HCT116 (cell line): ENCODE measurements around the gene SPA17. TPM values are rescaled to one million over a fixed set of nuclear protein-coding genes. Genes with fewer than 3 reads are reported as not detected.

Source experiments
- ATAC-seq: fragments of 200-7000 bp; cut with Tn5 transposase; 2 replicates; pipeline ENCODE4 v1.9.1; 2020; ENCODE audit warnings: mild to moderate bottlenecking, moderate library complexity
- BruUV-seq: library from RNA; stranded (reverse); fragments of 400-500 nt; replicated peaks from 2 replicates; lab custom pipeline; 2021; lab: Mats Ljungman, UMichigan
- CTCF ChIA-PET: fragments of 300-600 bp; sonication (Branson Sonifier 250); formaldehyde crosslinking; loops from one replicate; lab custom pipeline; 2021; ENCODE audit warnings: antibody characterized with exemption; lab: Charles Lee
- POLR2A ChIA-PET: fragments of 300-600, 350-600 bp; sonication (Branson Sonifier 250); formaldehyde crosslinking; loops from one replicate; lab custom pipeline; 2021; ENCODE audit warnings: antibody characterized with exemption; lab: Charles Lee
- RAD21 ChIA-PET, 2 experiments: fragments of 300-600 bp; sonication (Branson Sonifier 250); formaldehyde crosslinking; loops; one replicate each; lab custom pipeline; 2023; ENCODE audit warnings: low total read pairs in 2 of 2; ENCODE audit not compliant: uncharacterized antibody in 2 of 2, unreplicated experiment in 2 of 2, low non-redundant PET in 1 of 2; lab: Charles Lee
- DNase-seq: peaks from one replicate; pipeline ENCODE4 v3.0.0-alpha.2; 2010; ENCODE audit warnings: low read depth, low spot score
- H2AFZ ChIP-seq: fragments of 200-600 bp; shearing (Covaris generic), sonication (generic); 2 replicates; pipeline ENCODE4 v1.6.1; 2017; ENCODE audit warnings: low read depth, mixed run types, mixed read lengths, antibody characterized with exemption, low read length; ENCODE audit not compliant: poor library complexity, severe bottlenecking
- H3K27ac ChIP-seq: 2 replicates; pipeline ENCODE4 v1.5.1; 2012; ENCODE audit warnings: low read depth, low read length
- H3K27me3 ChIP-seq: fragments of 200-600 bp; sonication (generic); 2 replicates; pipeline ENCODE4 v1.6.1; 2016; ENCODE audit warnings: mixed run types, low read length, mixed read lengths; ENCODE audit not compliant: insufficient read depth
- H3K36me3 ChIP-seq, 2 experiments: fragments of 200-500 bp in 1 of 2; fragments of 200-600 bp in 1 of 2; sonication (Bioruptor generic) in 1 of 2; sonication (generic) in 1 of 2; 2 replicates each; pipeline versions ENCODE4 v1.5.1 to v1.6.1; 2014 to 2016; ENCODE audit warnings: low read length in 2 of 2, inconsistent platforms in 1 of 2, mixed read lengths in 1 of 2, mixed run types in 1 of 2; ENCODE audit not compliant: insufficient read depth in 2 of 2, control insufficient read depth in 1 of 2
- H3K4me1 ChIP-seq, 2 experiments: fragments of 200-600 bp in 1 of 2; sonication (generic) in 1 of 2; 2 replicates each; pipeline versions ENCODE4 v1.5.1 to v1.6.1; 2012 to 2017; ENCODE audit warnings: low read length in 2 of 2, inconsistent platforms in 1 of 2, mild to moderate bottlenecking in 1 of 2, mixed read lengths in 1 of 2, mixed run types in 1 of 2, moderate library complexity in 1 of 2; ENCODE audit not compliant: insufficient read depth in 2 of 2, control insufficient read depth in 1 of 2
- H3K4me2 ChIP-seq: fragments of 200-600 bp; sonication (generic); 2 replicates; pipeline ENCODE4 v1.6.1; 2017; ENCODE audit warnings: mixed run types, low read length, mixed read lengths
- H3K4me3 ChIP-seq, 2 experiments: fragments of 200-600 bp in 1 of 2; sonication (generic) in 1 of 2; replicated peaks in 1 of 2; 2 replicates each; pipeline ENCODE4 v1.5.1; 2011 to 2016; ENCODE audit warnings: low read length in 2 of 2, control low read depth in 1 of 2, low read depth in 1 of 2, mild to moderate bottlenecking in 1 of 2, mixed read lengths in 1 of 2, mixed run types in 1 of 2
- H3K79me2 ChIP-seq: fragments of 200-600 bp; sonication (generic); 2 replicates; pipeline ENCODE4 v1.6.1; 2017; ENCODE audit warnings: mild to moderate bottlenecking, mixed run types, low read length, moderate library complexity, mixed read lengths; ENCODE audit not compliant: insufficient read depth
- H3K9ac ChIP-seq: fragments of 200-600 bp; sonication (generic); 2 replicates; pipeline ENCODE4 v1.6.1; 2016; ENCODE audit warnings: low read length, mixed read lengths
- H3K9me2 ChIP-seq: fragments of 200-600 bp; sonication (generic), shearing (Covaris generic); 2 replicates; pipeline ENCODE4 v1.6.1; 2017; ENCODE audit warnings: mixed run types, mild to moderate bottlenecking, moderate library complexity; ENCODE audit not compliant: insufficient read depth
- H3K9me3 ChIP-seq, 2 experiments: fragments of 200-500 bp in 1 of 2; fragments of 200-600 bp in 1 of 2; sonication (Bioruptor generic) in 1 of 2; sonication (generic) in 1 of 2; 2 replicates each; pipeline ENCODE4 v1.6.1; 2014 to 2017; ENCODE audit warnings: low read length in 2 of 2, mixed read lengths in 2 of 2, inconsistent platforms in 1 of 2, low read depth in 1 of 2, mild to moderate bottlenecking in 1 of 2, mixed run types in 1 of 2, moderate library complexity in 1 of 2; ENCODE audit not compliant: control insufficient read depth in 1 of 2, insufficient read depth in 1 of 2
- H4K20me1 ChIP-seq: fragments of 200-600 bp; sonication (generic), shearing (Covaris generic); 2 replicates; pipeline ENCODE4 v1.6.1; 2017; ENCODE audit warnings: mixed run types, mild to moderate bottlenecking, moderate library complexity; ENCODE audit not compliant: insufficient read depth
- CBX3 ChIP-seq: IDR thresholded peaks from 2 replicates; pipeline ENCODE4 v1.6.1; 2012; ENCODE audit warnings: low read depth
- CEBPB ChIP-seq: IDR thresholded peaks from 2 replicates; pipeline ENCODE4 v1.6.1; 2012; ENCODE audit warnings: low read depth
- EGR1 ChIP-seq: IDR thresholded peaks from 2 replicates; pipeline ENCODE4 v1.6.1; 2012; ENCODE audit warnings: low read depth
- EZH2phosphoT487 ChIP-seq: fragments of 200-600 bp; IDR thresholded peaks from 2 replicates; pipeline ENCODE4 v1.6.1; 2018; ENCODE audit warnings: antibody characterized with exemption, borderline replicate concordance
- POLR2AphosphoS5 ChIP-seq: IDR thresholded peaks from 2 replicates; pipeline ENCODE4 v1.6.1; 2011; ENCODE audit warnings: mild to moderate bottlenecking, low read depth, low read length, moderate library complexity
- RAD21 ChIP-seq: IDR thresholded peaks from 2 replicates; pipeline ENCODE4 v1.6.1; 2012; ENCODE audit warnings: low read depth, mild to moderate bottlenecking
- SIN3A ChIP-seq: IDR thresholded peaks from 2 replicates; pipeline ENCODE4 v1.6.1; 2012; ENCODE audit warnings: low read depth
- YY1 ChIP-seq: IDR thresholded peaks from 2 replicates; pipeline ENCODE4 v1.6.1; 2011; ENCODE audit warnings: low read length, low read depth, moderate library complexity, mild to moderate bottlenecking; ENCODE audit not compliant: insufficient replicate concordance; ENCODE audit errors: extremely low read depth
- ZBTB33 ChIP-seq: IDR thresholded peaks from 2 replicates; pipeline ENCODE4 v1.6.1; 2011; ENCODE audit warnings: mild to moderate bottlenecking, low read length, moderate library complexity; ENCODE audit not compliant: insufficient replicate concordance; ENCODE audit errors: extremely low read depth
- intact Hi-C: fragments of 100-400 bp; cut with micrococcal nuclease; formaldehyde crosslinking; loops from 2 replicates; pipeline ENCODE4 v1.10.0; 2022
- total RNA-seq: library from RNA; stranded (reverse); gene quantifications from one replicate; pipeline ENCODE4 v1.2.1, GENCODE V29; 2021; ENCODE audit not compliant: unreplicated experiment
- TF ChIP-seq, protein P1 (sequence below), 3 experiments: fragments of 200-600 bp in 1 of 3; sonication (generic) in 1 of 3; IDR thresholded peaks in 2 of 3; conservative IDR thresholded peaks in 1 of 3; 2 replicates each; pipeline ENCODE4 v1.5.1; 2012 to 2017; ENCODE audit warnings: low read depth in 2 of 3, low read length in 2 of 3, antibody characterized with exemption in 1 of 3, borderline replicate concordance in 1 of 3, control low read depth in 1 of 3, mild to moderate bottlenecking in 1 of 3, mixed read lengths in 1 of 3, mixed run types in 1 of 3, moderate library complexity in 1 of 3; ENCODE audit not compliant: insufficient read depth in 1 of 3

SPA17 gene
- total RNA-seq, 1 experiment from 2014 or later: 12.9 TPM

DNA sequence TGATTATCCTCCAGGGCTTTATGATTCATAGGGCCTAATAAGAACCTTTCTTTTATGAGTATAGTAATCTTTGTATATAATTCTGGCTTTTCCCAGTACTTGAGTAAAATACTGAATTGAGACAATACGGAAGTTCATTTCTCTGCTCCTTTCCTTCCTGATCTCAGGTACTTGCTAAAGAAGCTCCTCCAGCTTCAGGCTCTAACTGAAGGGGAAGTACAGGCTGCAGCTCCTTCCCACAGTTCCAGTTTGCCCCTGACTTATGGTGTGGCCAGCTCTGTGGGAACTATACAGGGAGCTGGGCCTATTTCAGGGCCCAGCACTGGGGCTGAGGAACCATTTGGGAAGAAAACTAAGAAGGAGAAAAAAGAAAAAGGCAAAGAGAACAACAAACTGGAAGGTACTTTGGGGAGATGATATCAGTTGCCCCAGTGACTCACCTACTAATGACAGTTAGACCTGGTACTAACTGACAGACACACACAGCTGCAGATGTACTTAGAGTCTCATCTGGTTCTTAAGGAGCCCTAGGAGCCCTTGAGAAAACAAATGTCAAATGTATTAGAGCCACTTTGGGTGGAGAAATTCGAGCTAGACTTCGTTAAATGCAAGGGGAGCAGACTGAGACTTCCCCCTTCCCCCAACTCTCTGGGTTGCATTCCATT, 48.1 kb upstream of the SPA17 start:
- DNase-seq: no peak
- Histone ChIP-seq H3K27me3 (peaks cover 1% of the 10 kb centered on the region; the same call in 1 of the 2 replicates), H3K9me3 (no peaks in the 10 kb centered on the region), H3K27ac (no peak overlapping the region), H3K79me2 (peaks cover 45% of the 10 kb centered on the region), H3K4me1 (peaks cover 8 to 12% of the 10 kb centered on the region in 2 experiments; a peak in 3 of 4 replicates), H3K4me3 (no peak overlapping the region), H4K20me1 (no peaks in the 10 kb centered on the region), H3K9ac (no peak overlapping the region), H3K4me2 (no peak overlapping the region), H2AFZ (no peak overlapping the region), H3K9me2 (no peaks in the 10 kb centered on the region), H3K36me3 (peaks cover 15 to 31% of the 10 kb centered on the region in 2 experiments)
- POLR2A ChIA-PET: no interaction called here
- intact Hi-C loops: no loop called here
- RAD21 ChIA-PET: no interaction called here
- ATAC-seq: no peak
- CTCF ChIA-PET: no interaction called here
- TF ChIP-seq CBX3 (no peak), SIN3A (no peak)
- no TSS peak for BruUV-seq

- Histone ChIP-seq H3K79me2 (peaks cover 45% of the 10 kb centered on the region), H3K4me1 (peaks cover 7 to 8% of the 10 kb centered on the region in 2 experiments; a peak in 3 of 4 replicates), H3K9me3 (no peaks in the 10 kb centered on the region), H3K4me2 (no peak overlapping the region), H4K20me1 (no peaks in the 10 kb centered on the region), H3K36me3 (peaks cover 31 to 49% of the 10 kb centered on the region in 2 experiments), H2AFZ (no peak overlapping the region), H3K27ac (no peak overlapping the region), H3K9ac (no peak overlapping the region), H3K9me2 (no peaks in the 10 kb centered on the region), H3K4me3 (no peak overlapping the region), H3K27me3 (no peaks in the 10 kb centered on the region)
- ATAC-seq: no peak
- DNase-seq: no peak
- ChIA-PET RAD21 (no interaction called here), POLR2A (no interaction called here), CTCF (no interaction called here)
- intact Hi-C loops: no loop called here
- TF ChIP-seq EGR1 (no peak), YY1 (no peak), POLR2AphosphoS5 (no peak), CEBPB (no peak), RAD21 (no peak), SIN3A (no peak), EZH2phosphoT487 (no peak), ZBTB33 (no peak)
- TF ChIP-seq, protein P1, sequence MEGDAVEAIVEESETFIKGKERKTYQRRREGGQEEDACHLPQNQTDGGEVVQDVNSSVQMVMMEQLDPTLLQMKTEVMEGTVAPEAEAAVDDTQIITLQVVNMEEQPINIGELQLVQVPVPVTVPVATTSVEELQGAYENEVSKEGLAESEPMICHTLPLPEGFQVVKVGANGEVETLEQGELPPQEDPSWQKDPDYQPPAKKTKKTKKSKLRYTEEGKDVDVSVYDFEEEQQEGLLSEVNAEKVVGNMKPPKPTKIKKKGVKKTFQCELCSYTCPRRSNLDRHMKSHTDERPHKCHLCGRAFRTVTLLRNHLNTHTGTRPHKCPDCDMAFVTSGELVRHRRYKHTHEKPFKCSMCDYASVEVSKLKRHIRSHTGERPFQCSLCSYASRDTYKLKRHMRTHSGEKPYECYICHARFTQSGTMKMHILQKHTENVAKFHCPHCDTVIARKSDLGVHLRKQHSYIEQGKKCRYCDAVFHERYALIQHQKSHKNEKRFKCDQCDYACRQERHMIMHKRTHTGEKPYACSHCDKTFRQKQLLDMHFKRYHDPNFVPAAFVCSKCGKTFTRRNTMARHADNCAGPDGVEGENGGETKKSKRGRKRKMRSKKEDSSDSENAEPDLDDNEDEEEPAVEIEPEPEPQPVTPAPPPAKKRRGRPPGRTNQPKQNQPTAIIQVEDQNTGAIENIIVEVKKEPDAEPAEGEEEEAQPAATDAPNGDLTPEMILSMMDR (IDR thresholded peaks at IDR 0.05 in 2 of 3, conservative IDR thresholded peaks at IDR 0.05 in 1 of 3; ENCODE audit: borderline replicate concordance in 1 of 3, insufficient read depth in 1 of 3, low read depth in 2 of 3, low read length in 2 of 3): no peak
- no TSS peak for BruUV-seq
Observed at GRCh38 chr11:124627546-124627945, 46.2 kb upstream of the SPA17 start.
